NCI-H1092 treated with DMSO at 0.1 percent for 48 hours (cell line): ENCODE data around the gene C2.

Source experiments
- DNase-seq: peaks from one replicate; lab custom pipeline; 2025; lab: John Stamatoyannopoulos, UW

C2 gene

GRCh38 chr6:31927242-31927862 lies at the start of gene C2:
C2 (plus strand) TSS chr6:31927717; CDS start chr6:31927753, 36 bp downstream.
- no peak for DNase-seq

DNA sequence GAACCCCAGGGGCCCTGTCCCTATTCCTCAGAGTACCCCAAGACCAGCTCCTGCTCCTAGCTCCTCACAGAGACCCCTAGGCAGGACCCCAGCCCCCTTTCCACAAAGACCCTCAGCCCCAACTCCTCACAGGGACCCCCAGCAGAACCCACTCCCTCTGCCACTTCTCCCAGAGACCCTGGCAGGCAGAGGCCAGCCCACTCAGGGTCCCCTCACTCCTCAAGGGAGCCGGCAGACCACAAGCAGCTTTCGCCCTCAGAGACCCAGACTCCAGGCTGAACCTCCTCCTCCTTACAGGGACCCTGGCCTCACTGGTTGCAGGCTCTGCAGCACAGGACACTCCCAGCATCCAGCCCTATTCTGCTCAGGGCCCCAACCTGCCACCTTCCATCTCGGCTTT lies 49.3 kb upstream of the C2 start:
- no peak for DNase-seq

- no peak for DNase-seq
Measured at GRCh38 chr6:31878726-31879125, 48.8 kb upstream of the C2 start, which contains the start of gene SLC44A4. SLC44A4 (minus strand) TSS chr6:31878997; CDS start chr6:31878980, 17 bp downstream.

DNA sequence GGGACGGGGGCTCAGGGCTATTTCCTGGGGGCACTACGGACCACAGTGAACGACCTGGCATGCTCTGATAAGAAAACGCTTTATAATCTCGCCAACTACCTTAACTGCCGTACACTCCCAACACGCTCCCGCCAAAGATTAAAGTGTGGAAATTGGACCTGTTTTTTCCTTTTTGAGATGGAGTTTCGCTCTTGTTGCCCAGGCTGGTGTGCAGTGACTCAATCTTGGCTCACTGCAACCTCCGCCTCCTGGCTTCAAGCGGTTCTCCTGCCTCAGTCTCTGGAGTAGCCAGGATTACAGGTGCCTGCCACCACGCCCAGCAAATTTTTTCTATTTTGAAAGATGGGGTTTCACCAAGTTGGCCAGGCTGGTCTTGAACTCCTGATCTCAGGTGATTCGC lies 48.4 kb upstream of the C2 start:
- DNase-seq, result no peak

DNA sequence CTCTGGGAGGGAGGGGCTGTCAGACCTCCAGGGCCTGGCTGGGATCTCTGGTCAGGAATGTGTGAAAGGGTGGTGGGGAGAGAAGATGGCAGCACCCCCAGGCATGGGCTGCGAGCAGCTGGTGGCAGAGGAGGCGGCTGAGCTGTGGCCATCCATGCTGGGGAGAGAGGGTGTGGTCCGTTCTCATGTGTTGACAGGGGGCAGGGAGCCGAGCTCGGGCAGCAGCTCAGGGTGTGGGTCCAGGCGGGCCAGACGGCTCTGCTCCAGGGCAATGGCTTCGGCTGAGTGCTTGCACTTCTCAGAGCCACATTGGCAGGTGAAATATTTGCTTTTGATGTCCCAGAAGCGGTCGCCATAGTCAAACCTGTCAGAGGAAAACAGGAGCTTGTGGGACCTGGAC lies 47.6 kb upstream of the C2 start:
- DNase-seq, result no peak

DNA sequence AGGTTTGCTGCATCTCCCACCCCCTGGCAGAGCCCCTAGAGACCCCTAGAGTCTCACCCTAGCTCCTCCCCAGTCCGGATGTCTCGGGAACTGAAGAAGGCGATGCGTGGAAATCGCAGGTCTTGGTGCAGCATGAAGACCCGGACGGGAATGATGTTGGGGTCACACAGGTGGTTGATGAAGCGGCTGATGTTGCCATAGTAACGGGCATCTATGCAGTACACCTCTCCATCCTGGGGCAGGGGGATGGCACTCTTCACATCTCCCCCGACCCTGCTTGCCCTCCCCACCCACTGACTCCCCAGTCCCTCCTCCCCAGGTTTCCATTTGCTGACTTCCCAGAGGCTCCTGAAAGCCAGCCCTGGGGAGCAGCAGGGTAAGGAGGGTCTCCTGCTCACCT lies 46.9 kb upstream of the C2 start:
- no peak for DNase-seq

- DNase-seq, result no peak
Measured at GRCh38 chr6:31881136-31881859, 46.2 kb upstream of the C2 start.

DNA sequence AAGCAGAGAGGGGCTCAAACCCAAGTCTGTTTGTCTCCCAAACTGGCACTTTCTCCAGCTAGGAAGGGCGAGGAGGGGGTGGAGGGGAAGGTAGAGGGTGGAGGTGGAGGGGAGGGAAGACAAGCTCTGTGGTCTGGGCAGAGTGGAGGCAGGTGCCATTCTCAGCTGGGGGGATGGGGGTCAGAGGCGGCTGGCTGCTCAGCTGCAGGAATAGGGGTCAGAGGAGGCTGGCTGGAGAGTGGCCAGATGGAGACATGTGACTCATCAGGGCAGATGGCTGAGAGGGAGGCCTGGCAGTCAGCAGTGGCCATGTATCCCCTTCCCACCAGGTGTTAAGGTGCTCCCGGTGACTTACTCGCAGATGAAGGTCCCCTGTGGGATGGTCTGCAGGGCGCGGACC lies 45.2 kb upstream of the C2 start:
- no peak for DNase-seq

DNA sequence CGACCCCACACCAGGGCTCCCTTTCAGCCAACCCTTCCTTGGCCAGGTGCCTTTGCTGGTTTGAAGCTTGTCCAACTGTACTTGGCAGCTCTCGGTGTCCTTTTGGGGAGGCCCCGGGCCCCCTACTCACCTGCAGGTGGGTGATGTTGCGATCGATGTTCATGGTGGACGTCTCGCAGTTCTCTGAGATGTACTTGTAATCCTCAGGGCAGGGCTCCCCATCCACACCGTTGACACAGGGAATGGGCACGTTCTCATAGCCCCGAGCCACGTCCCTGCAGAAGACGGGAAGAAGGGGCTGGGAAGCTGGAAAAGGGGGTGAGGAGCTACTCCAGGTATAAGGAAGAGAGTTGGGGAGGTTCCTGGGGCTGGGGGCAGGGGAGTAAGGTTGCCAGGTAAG lies 43.8 kb upstream of the C2 start:
- DNase-seq, result no peak

GRCh38 chr6:31884528-31885035 lies 42.9 kb upstream of the C2 start:
- no peak for DNase-seq

GRCh38 chr6:31886541-31886991 lies 41.0 kb upstream of the C2 start:
- no peak for DNase-seq

GRCh38 chr6:31887173-31888007 lies 40.1 kb upstream of the C2 start:
- no peak for DNase-seq

DNA sequence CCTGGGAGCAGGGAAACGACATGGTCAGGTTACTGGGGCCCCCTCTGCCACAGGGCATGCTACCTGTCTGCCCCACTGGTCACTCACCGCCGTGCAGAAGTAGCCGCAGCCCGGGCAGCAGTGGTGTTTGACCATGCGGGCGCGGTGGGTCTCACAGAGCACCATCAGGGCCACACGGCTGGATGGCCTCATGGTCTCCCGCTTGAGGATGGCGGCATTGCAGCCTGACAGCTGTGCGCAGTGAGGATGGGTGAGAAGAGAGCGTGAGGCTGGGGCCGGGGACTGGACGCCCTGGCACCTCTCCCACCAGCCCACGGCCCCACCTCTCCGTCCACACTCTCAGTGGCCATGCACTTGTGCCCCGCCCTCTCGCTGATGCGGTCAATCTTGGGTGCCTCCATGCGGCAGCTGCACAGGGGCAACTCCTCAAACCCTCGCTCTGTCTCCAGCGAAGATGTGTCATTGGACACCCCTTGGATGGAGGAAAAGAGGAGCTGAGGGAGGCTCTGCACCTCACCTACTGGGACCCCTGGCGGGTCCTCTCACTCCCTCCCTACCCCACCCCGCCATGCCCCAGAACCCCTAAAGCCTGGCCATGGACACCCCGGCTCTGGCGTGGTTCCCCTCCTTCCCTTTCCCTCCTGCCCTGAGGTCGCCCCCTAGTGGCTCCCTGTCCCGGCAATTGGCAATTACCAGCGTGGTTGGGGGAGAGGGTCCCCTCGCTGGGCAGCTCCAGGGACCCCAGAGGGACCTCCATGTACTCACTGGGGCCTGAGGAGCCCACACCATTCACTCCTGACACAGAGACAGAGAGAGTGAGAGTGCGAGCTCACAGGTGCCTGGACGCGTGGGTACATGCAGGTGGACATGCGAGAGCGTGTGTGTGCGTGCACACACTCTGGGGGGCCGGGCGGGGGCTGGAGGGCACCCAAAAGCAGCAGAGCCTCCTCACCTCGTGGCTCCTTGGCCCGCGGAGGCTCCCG lies 39.0 kb upstream of the C2 start:
- DNase-seq, result no peak

DNA sequence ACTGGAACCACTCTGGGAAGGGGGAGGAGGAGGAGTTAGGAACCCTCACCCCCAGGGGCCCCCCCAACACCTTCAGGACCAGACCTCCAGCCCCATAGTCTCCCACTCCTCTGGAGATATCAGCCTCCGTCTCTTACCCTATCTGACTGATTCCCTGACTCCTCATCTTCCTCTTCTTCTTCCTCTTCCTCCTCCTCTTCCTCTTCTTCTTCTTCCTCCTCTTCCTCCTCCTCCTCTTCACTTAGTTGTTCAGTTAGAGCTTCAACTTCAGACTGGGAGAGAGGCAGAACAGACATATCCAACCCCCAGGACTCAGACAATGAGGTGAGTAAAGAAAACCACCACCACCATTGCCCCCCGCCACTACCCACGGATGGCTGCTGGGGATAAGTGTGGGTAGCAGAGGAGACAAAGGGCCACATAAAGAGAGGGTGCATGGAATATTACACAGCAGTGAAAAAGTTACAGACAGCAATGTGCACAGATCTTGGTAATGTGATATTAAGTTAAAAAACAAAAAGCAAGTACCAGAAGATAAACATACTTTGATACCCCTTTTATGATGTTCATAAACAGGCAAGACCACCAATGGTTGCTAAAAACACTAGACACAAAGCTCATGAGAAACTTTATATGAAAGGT lies 38.1 kb upstream of the C2 start:
- no peak for DNase-seq

DNA sequence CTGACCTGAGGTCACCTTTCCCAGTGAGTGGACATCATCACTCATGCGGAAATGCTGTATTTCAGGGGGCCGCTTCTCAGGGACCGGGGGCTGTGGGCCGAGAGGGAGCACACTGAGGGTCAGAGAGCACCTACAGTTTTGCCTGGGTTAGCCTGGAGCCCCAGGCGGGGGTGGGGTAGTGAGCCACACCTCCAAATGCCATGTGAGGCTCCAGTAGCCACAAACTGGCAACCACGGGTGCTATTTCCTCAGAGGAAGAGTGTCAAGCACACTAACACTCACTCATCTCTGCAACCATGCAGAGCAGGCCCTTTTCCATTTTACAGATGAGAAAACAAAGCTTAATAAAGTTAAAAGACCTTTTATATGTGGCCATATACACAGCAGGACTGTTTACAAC lies 34.7 kb upstream of the C2 start:
- DNase-seq, result no peak

DNA sequence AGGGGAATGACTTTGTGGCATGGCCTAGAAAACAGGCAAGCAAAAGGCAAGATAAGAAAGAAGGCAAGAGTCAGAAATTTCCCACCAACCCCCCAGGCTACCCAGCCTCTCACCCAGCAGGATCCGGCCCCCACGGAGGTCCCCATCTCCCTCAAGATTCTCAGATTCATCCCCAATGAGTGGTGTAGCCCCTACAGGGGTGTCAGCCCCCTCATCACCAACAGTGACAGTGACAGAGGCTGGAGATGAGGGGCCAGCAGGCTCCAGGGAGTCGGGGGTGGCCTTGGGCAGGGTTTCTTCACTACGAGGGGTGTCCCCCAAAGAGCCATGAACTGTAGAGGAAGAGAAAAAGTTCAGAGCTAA lies 31.0 kb upstream of the C2 start:
- no peak for DNase-seq

GRCh38 chr6:31896856-31897611 lies 30.5 kb upstream of the C2 start:
- DNase-seq, result peak; percentile 11

DNA sequence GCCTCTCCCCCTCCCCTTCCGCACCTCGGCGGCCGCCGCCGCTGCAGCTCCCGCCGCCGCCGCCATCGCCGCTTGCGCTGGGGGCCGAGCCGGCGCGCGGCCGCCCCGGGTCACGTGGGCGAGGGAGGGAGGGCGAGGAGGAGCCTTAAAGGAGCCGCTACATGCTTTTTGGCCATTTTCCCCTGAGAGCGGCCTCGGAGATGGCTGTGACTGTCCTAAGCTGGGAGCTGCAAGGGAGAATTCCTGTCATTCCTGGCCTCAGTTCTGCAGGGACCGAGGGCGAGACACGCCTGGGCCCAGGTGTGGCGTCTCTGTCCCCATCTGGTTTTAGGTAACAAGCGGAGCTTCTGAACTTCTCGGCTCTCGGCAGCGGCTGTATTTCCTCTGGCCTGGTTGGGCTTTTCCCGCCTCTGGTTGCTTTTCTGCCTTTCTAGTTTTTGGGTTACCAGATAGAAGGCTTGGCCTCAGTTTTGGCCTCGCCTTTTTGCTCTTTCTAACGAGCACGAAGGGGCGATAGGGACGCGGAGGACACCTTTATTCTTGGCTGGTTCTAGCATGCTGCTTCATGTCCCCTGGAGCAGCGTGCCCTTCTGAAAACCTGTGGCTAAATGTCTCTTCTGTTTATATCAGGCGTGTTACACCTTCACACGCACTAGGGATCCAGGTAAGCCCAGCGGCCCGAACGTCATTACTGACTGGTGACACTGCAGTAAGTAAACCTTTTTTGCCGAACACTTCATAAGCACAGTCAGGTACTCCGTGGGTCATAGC lies 29.7 kb upstream of the C2 start, which contains the start of gene EHMT2:
Gene EHMT2 (minus strand): TSS at position 87 of the 771 bp plus-strand sequence. CDS start 21 bp downstream, at position 66.
- peak; percentile 74 for DNase-seq

DNA sequence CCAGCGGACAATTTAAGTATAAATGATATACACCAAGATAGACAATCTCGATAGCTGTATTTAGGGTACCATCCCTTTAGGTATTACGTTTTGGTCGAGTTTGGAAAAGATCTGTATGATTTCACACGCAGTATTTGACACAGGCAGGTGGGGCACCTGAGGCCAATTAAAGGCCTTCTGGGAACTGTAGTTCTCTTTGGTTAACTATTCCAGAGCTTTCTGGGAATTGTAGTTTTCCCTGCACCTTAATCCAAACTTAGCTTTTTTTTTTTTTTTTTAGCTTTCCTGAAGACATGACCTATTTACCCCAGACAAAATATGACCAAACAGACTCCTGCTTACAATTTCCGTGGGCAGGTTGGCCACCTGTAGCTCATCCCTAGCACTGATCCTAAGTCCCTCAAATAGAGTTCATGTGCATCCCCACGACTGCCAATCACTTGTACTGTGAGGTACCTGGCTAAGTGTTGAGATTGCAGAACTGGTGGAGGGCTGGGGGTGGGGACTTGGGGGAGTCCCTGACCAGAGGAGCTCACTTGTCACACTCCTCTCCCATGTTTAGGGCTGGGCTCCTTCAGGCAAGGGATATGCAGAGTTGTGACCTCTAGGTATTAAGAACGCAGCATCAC lies 29.0 kb upstream of the C2 start:
- peak; percentile 53 for DNase-seq
